A673 (cell line): Measurements from ENCODE around the gene RGS6. TPM values are rescaled to one million over a fixed set of nuclear protein-coding genes. Genes with fewer than 3 reads are reported as not detected.

Experiments
- BruUV-seq: library from RNA; stranded (reverse); fragments of 400-500 nt; replicated peaks from 2 replicates; lab custom pipeline; 2021; lab: Mats Ljungman, UMichigan
- CTCF ChIA-PET: fragments of 300-600 bp; sonication (Branson Sonifier 250); formaldehyde crosslinking; loops from one replicate; lab custom pipeline; 2022; ENCODE audit warnings: antibody characterized with exemption; lab: Charles Lee
- POLR2A ChIA-PET: fragments of 300-600 bp; sonication (Branson Sonifier 250); formaldehyde crosslinking; loops from one replicate; lab custom pipeline; 2022; ENCODE audit warnings: antibody characterized with exemption; ENCODE audit not compliant: low non-redundant PET; lab: Charles Lee
- DNase-seq: peaks from one replicate; pipeline ENCODE4 v3.0.0-alpha.2; 2015; ENCODE audit warnings: low spot score
- H3K27ac ChIP-seq: fragments of 200-600 bp; sonication (generic); 2 replicates; pipeline ENCODE4 v1.5.1; 2016; ENCODE audit warnings: mixed run types, low read depth, mild to moderate bottlenecking, mixed read lengths, antibody characterized with exemption, low read length; ENCODE audit not compliant: poor library complexity, severe bottlenecking
- H3K27me3 ChIP-seq: fragments of 200-600 bp; sonication (generic); replicated peaks from 2 replicates; pipeline ENCODE4 v1.6.1; 2017; ENCODE audit warnings: mixed run types, low read depth, mild to moderate bottlenecking, mixed read lengths, antibody characterized with exemption, low read length; ENCODE audit not compliant: insufficient read depth, poor library complexity
- H3K36me3 ChIP-seq: fragments of 200-600 bp; sonication (generic); 2 replicates; pipeline ENCODE4 v1.6.1; 2016; ENCODE audit warnings: mixed run types, mild to moderate bottlenecking, mixed read lengths, antibody characterized with exemption, low read length; ENCODE audit not compliant: insufficient read depth, poor library complexity, severe bottlenecking
- H3K4me1 ChIP-seq: fragments of 200-600 bp; sonication (generic); 2 replicates; pipeline ENCODE4 v1.6.1; 2017; ENCODE audit warnings: mixed run types, mild to moderate bottlenecking, mixed read lengths, antibody characterized with exemption, low read length; ENCODE audit not compliant: insufficient read depth, poor library complexity, severe bottlenecking
- H3K4me3 ChIP-seq: fragments of 200-600 bp; sonication (generic); 2 replicates; pipeline ENCODE4 v1.5.1; 2016; ENCODE audit warnings: low read depth, mixed run types, mild to moderate bottlenecking, mixed read lengths, low read length; ENCODE audit not compliant: poor library complexity, severe bottlenecking
- H3K9me3 ChIP-seq: fragments of 200-600 bp; sonication (generic); 2 replicates; pipeline ENCODE4 v1.6.1; 2016; ENCODE audit warnings: mixed run types, low read depth, mild to moderate bottlenecking, mixed read lengths, antibody characterized with exemption, low read length; ENCODE audit not compliant: poor library complexity, severe bottlenecking
- EZH2 ChIP-seq: fragments of 200-600 bp; sonication (generic); IDR thresholded peaks from 2 replicates; pipeline ENCODE4 v1.6.1; 2017; ENCODE audit warnings: borderline replicate concordance, low read depth, mild to moderate bottlenecking, mixed read lengths, antibody characterized with exemption, low read length; ENCODE audit not compliant: poor library complexity, severe bottlenecking
- intact Hi-C: fragments of 100-400 bp; cut with micrococcal nuclease; formaldehyde crosslinking; loops from one replicate; pipeline ENCODE4 v1.10.0; 2022; ENCODE audit not compliant: unreplicated experiment
- total RNA-seq: library from RNA; stranded (reverse); gene quantifications from 2 replicates; pipeline ENCODE4 v1.2.3, GENCODE V29; 2021
- TF ChIP-seq, protein P1 (sequence below): fragments of 300-800, 200-600 bp; sonication (generic); conservative IDR thresholded peaks from 2 replicates; pipeline ENCODE4 v1.5.1; 2017; ENCODE audit warnings: low read depth, mild to moderate bottlenecking, antibody characterized with exemption, low read length, moderate library complexity, mixed read lengths

The RGS6 gene
- total RNA-seq, 1 experiment from 2014 or later: not detected

DNA sequence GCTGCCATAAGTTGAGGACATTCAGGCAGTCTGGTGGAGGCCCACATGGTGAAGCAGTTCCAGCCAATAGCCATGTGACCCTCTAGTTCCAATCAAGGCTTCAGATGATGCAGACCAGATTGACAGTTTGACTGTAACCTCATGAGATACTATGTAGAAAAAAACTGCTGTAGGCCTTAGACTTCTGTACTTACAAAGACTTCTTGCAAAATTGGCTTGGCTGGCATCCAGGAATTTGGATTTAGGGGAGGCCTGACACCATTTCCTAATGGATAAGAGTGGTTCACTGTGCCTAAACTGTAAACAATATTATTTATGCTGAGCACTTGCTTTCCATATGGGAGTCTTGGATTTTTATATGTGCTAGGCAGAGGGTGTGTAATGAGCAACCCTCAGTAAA is 76.4 kb downstream of the RGS6 start:
- no TSS peak for BruUV-seq
- Histone ChIP-seq H3K4me3 (no peak overlapping the region), H3K36me3 (no peaks in the 10 kb centered on the region), H3K27ac (no peak overlapping the region), H3K4me1 (no peaks in the 10 kb centered on the region), H3K9me3 (no peaks in the 10 kb centered on the region), H3K27me3 (no peaks in the 10 kb centered on the region)
- ChIA-PET CTCF (no interaction called here), POLR2A (no interaction called here)
- no peak for TF ChIP-seq EZH2
- TF ChIP-seq, protein P1, sequence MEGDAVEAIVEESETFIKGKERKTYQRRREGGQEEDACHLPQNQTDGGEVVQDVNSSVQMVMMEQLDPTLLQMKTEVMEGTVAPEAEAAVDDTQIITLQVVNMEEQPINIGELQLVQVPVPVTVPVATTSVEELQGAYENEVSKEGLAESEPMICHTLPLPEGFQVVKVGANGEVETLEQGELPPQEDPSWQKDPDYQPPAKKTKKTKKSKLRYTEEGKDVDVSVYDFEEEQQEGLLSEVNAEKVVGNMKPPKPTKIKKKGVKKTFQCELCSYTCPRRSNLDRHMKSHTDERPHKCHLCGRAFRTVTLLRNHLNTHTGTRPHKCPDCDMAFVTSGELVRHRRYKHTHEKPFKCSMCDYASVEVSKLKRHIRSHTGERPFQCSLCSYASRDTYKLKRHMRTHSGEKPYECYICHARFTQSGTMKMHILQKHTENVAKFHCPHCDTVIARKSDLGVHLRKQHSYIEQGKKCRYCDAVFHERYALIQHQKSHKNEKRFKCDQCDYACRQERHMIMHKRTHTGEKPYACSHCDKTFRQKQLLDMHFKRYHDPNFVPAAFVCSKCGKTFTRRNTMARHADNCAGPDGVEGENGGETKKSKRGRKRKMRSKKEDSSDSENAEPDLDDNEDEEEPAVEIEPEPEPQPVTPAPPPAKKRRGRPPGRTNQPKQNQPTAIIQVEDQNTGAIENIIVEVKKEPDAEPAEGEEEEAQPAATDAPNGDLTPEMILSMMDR: no peak
- DNase-seq: peak; percentile 37
- intact Hi-C loops: no loop called here

DNA sequence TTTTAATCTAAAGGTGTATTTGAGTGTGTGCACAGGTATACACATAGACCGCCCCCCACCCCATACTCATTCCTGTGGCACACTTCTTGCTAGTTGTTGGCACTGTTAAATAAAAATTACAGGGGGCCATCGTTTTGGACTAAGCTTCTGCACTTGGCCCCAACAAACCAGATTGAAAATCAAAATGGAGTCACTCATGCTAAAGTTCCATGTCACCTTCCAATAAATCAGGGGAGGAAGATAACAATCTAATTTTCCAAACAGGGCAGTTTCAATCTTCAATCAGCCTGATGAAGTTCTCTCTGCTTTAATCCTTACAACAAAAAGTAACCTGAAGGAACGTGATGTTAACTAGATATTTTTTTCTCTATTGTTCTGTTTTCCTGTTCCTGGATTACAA is 78.2 kb downstream of the RGS6 start:
- ChIA-PET CTCF (no interaction called here), POLR2A (no interaction called here)
- Histone ChIP-seq H3K4me3 (no peak overlapping the region), H3K27ac (no peak overlapping the region), H3K9me3 (no peaks in the 10 kb centered on the region), H3K27me3 (no peaks in the 10 kb centered on the region), H3K4me1 (no peaks in the 10 kb centered on the region), H3K36me3 (no peaks in the 10 kb centered on the region)
- TF ChIP-seq, protein P1: no peak
- no peak for TF ChIP-seq EZH2
- intact Hi-C loops: no loop called here
- no peak for DNase-seq
- no TSS peak for BruUV-seq

DNA sequence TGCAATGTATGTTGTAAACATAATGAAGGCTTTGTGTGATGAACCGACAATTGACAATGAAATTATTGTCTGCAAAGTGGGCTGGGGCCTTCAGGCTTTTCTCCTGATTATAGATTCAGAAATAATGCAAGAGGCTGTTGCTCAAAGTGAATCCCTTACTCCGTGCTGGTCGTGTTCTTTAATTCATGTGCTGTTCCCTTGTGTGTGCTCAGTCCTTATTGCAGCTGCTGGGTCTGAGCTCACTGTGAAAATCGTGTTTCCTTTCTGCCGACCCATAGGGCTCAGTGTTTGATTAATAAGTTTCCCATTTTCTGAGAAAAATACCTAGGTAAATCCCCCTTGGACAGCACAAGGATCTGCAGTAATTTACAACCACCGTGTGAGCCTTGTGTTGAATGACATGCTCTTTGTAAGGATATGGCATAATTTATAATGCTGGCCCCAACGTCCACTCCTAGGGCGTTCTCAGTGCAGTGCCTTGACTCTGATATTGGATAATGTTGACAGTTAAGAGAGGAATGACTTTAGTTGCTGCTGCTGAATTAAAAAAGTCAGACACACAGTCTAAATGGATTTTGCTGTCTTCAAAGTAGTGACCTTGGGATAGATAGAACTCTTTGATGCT is 81.6 kb downstream of the RGS6 start:
- CTCF ChIA-PET: no interaction called here
- H3K4me1 ChIP-seq: no peaks in the 10 kb centered on the region
- BruUV-seq: no TSS peak

DNA sequence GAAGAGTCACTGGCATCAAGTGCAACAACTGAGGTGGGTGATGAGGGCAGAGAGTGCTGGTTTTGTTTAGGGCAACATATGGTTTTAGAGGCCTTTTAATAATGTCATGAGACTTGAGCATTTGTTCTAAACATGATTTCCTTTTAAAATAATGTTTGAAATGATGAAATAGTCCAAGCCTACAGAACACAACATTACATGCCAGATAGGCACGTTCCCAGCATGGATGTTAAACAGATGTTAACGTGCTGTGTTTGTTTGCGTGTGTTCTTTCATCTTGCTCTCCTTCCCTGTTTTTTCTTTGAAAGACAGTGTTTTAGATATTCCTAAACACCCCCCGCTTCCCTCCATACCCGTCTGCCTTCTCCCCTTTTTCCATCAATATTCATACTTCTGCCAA is 82.3 kb downstream of the RGS6 start:
- H3K9me3 ChIP-seq: no peaks in the 10 kb centered on the region
- H3K27me3 ChIP-seq: no peaks in the 10 kb centered on the region
- DNase-seq: no peak
- ChIA-PET POLR2A (no interaction called here), CTCF (no interaction called here)
- intact Hi-C loops: no loop called here
- H3K36me3 ChIP-seq: no peaks in the 10 kb centered on the region
- H3K4me1 ChIP-seq: no peaks in the 10 kb centered on the region
- TF ChIP-seq, protein P1: no peak
- TF ChIP-seq EZH2: no peak
- no peak overlapping the region for H3K27ac ChIP-seq
- H3K4me3 ChIP-seq: no peak overlapping the region
- no TSS peak for BruUV-seq

More for the DNA sequence above, 81.6 kb downstream of the RGS6 start:
- H3K27ac ChIP-seq: no peak overlapping the region
- no peaks in the 10 kb centered on the region for H3K36me3 ChIP-seq
- intact Hi-C loops: no loop called here
- POLR2A ChIA-PET: no interaction called here
- H3K27me3 ChIP-seq: no peaks in the 10 kb centered on the region
- DNase-seq: no peak
- no peaks in the 10 kb centered on the region for H3K9me3 ChIP-seq
- no peak for TF ChIP-seq EZH2
- H3K4me3 ChIP-seq: no peak overlapping the region
